GM12878 (cell line): ENCODE data around the gene DUOXA1. TPM values are rescaled to one million over a fixed set of nuclear protein-coding genes. Genes with fewer than 3 reads are reported as not detected.

Experiments used
- ATAC-seq: fragments of 200-7000 bp; cut with Tn5 transposase; 3 replicates; pipeline ENCODE4 v1.9.1; 2020; ENCODE audit warnings: mild to moderate bottlenecking, moderate library complexity
- BruUV-seq: library from RNA; stranded (reverse); fragments of 400-500 nt; replicated peaks from 2 replicates; lab custom pipeline; 2021; lab: Mats Ljungman, UMichigan
- CTCF ChIA-PET: fragments of 300-600 bp; sonication (Branson Sonifier 250); formaldehyde crosslinking; extraction: SDS; loops from one replicate; lab custom pipeline; 2021; ENCODE audit warnings: inconsistent platforms; lab: Yijun Ruan, JAX
- POLR2A ChIA-PET: fragments of 350-600 bp; formaldehyde crosslinking; extraction: SDS; loops from one replicate; lab custom pipeline; 2021; ENCODE audit warnings: inconsistent platforms; lab: Charles Lee
- RAD21 ChIA-PET: fragments of 300-600 bp; sonication (Branson Sonifier 250); formaldehyde crosslinking; loops from one replicate; lab custom pipeline; 2023; ENCODE audit warnings: antibody characterized with exemption; ENCODE audit not compliant: unreplicated experiment; lab: Charles Lee
- SMC1A ChIA-PET: fragments of 300-600 bp; sonication (Branson Sonifier 250); formaldehyde crosslinking; loops from one replicate; lab custom pipeline; 2023; ENCODE audit not compliant: unreplicated experiment, uncharacterized antibody; lab: Charles Lee
- DNase-seq: peaks from one replicate; pipeline ENCODE4 v3.0.0-alpha.2; 2011; ENCODE audit warnings: low read depth, low spot score
- FAIRE-seq: peaks from 3 replicates; lab custom pipeline; 2011; peaks lifted over from hg19 to GRCh38; lab: Jason Lieb, UNC
- H2AFZ ChIP-seq: 2 replicates; pipeline ENCODE4 v1.6.0; 2011; ENCODE audit warnings: low read depth, low read length, control low read depth; ENCODE audit not compliant: control insufficient read depth
- H3K27ac ChIP-seq: 2 replicates; pipeline ENCODE4 v1.5.1; 2011; ENCODE audit warnings: control low read depth; ENCODE audit not compliant: control insufficient read depth, insufficient read depth
- H3K27me3 ChIP-seq, 2 experiments: replicated peaks in 1 of 2; 2 replicates each; pipeline versions ENCODE4 v1.6.0 to v1.6.1; 2011; ENCODE audit warnings: low read length in 1 of 2; ENCODE audit not compliant: control insufficient read depth in 2 of 2, insufficient read depth in 2 of 2
- H3K36me3 ChIP-seq, 2 experiments: 2 replicates each; pipeline ENCODE4 v1.5.1; 2011; ENCODE audit warnings: low read length in 1 of 2; ENCODE audit not compliant: control insufficient read depth in 2 of 2, insufficient read depth in 2 of 2
- H3K4me1 ChIP-seq: 2 replicates; pipeline ENCODE4 v1.6.1; 2011; ENCODE audit warnings: mild to moderate bottlenecking, low read length, moderate library complexity, mixed read lengths; ENCODE audit not compliant: control insufficient read depth, insufficient read depth
- H3K4me2 ChIP-seq: 2 replicates; pipeline ENCODE4 v1.6.0; 2011; ENCODE audit warnings: control low read depth; ENCODE audit not compliant: control insufficient read depth, insufficient read depth
- H3K4me3 ChIP-seq: fragments of 200-600 bp; sonication (generic); 2 replicates; pipeline ENCODE4 v1.5.1; 2016
- H3K79me2 ChIP-seq: 2 replicates; pipeline ENCODE4 v1.6.0; 2011; ENCODE audit warnings: low read length; ENCODE audit not compliant: control insufficient read depth, insufficient read depth
- H3K9ac ChIP-seq: 2 replicates; pipeline ENCODE4 v1.8.0; 2011; ENCODE audit warnings: low read length, control low read depth, mixed read lengths; ENCODE audit not compliant: control insufficient read depth, insufficient read depth
- H3K9me3 ChIP-seq: replicated peaks from 3 replicates; pipeline ENCODE4 v1.5.1; 2011; ENCODE audit warnings: mild to moderate bottlenecking, low read length; ENCODE audit not compliant: control insufficient read depth, insufficient read depth
- H4K20me1 ChIP-seq: 2 replicates; pipeline ENCODE4 v1.6.0; 2011; ENCODE audit not compliant: control insufficient read depth, insufficient read depth
- FOXK2 ChIP-seq: fragments of 450-650 bp; IDR thresholded peaks from 2 replicates; pipeline ENCODE4 v1.6.1; 2017; ENCODE audit warnings: mild to moderate bottlenecking, moderate library complexity
- FOXM1 ChIP-seq: IDR thresholded peaks from 2 replicates; pipeline ENCODE4 v1.6.1; 2012; ENCODE audit warnings: low read depth, mild to moderate bottlenecking, inconsistent platforms, low read length, moderate library complexity
- HDAC2 ChIP-seq: fragments of 200-600 bp; sonication (generic); IDR thresholded peaks from 2 replicates; pipeline ENCODE4 v1.6.1; 2017
- HDGF ChIP-seq: fragments of 450-650 bp; IDR thresholded peaks from 2 replicates; pipeline ENCODE4 v1.6.1; 2016; ENCODE audit warnings: antibody characterized with exemption
- MTA2 ChIP-seq: fragments of 450-650 bp; IDR thresholded peaks from 2 replicates; pipeline ENCODE4 v1.6.1; 2016; ENCODE audit warnings: low read depth, mild to moderate bottlenecking, moderate library complexity
- MYB ChIP-seq: fragments of 150-350 bp; IDR thresholded peaks from 2 replicates; pipeline ENCODE4 v1.6.1; 2014; ENCODE audit warnings: mild to moderate bottlenecking, low read depth, low read length, borderline replicate concordance
- NFXL1 ChIP-seq: fragments of 450-650 bp; IDR thresholded peaks from 2 replicates; pipeline ENCODE4 v1.6.1; 2017; ENCODE audit warnings: antibody characterized with exemption, mild to moderate bottlenecking, borderline replicate concordance
- NFYB ChIP-seq: IDR thresholded peaks from 2 replicates; pipeline ENCODE4 v1.6.1; 2011; ENCODE audit warnings: low read depth, mild to moderate bottlenecking, low read length, improper control_type of control experiment, moderate library complexity; ENCODE audit not compliant: insufficient read depth
- NRF1 ChIP-seq: conservative IDR thresholded peaks from 2 replicates; pipeline ENCODE4 v1.6.1; 2011; ENCODE audit warnings: mild to moderate bottlenecking, low read depth, low read length, improper control_type of control experiment
- POLR2AphosphoS2 ChIP-seq: IDR thresholded peaks from 2 replicates; pipeline ENCODE4 v1.6.1; 2011; ENCODE audit warnings: low read depth, mild to moderate bottlenecking, low read length, improper control_type of control experiment, moderate library complexity
- POLR2AphosphoS5 ChIP-seq: IDR thresholded peaks from 2 replicates; pipeline ENCODE4 v1.6.1; 2011; ENCODE audit warnings: mild to moderate bottlenecking, low read length, inconsistent platforms
- RUNX3 ChIP-seq: IDR thresholded peaks from 2 replicates; pipeline ENCODE4 v1.6.1; 2012; ENCODE audit warnings: low read length, inconsistent platforms
- SREBF1 ChIP-seq: IDR thresholded peaks from 2 replicates; pipeline ENCODE4 v1.6.1; 2012; ENCODE audit warnings: mild to moderate bottlenecking, low read length
- SRF ChIP-seq, 2 experiments: IDR thresholded peaks; 2 replicates each; pipeline ENCODE4 v1.6.1; 2011; ENCODE audit warnings: low read depth in 2 of 2, low read length in 2 of 2, mild to moderate bottlenecking in 1 of 2, moderate library complexity in 1 of 2
- STAT1 ChIP-seq: fragments of 450-650 bp; conservative IDR thresholded peaks from 2 replicates; pipeline ENCODE4 v1.6.1; 2014; ENCODE audit warnings: antibody characterized with exemption, mild to moderate bottlenecking
- TARDBP ChIP-seq: IDR thresholded peaks from 2 replicates; pipeline ENCODE4 v1.6.1; 2016; ENCODE audit warnings: borderline replicate concordance
- WRNIP1 ChIP-seq: IDR thresholded peaks from 2 replicates; pipeline ENCODE4 v1.6.1; 2011; ENCODE audit warnings: low read depth, low read length, improper control_type of control experiment, borderline replicate concordance
- ZNF217 ChIP-seq: fragments of 450-650 bp; IDR thresholded peaks from 2 replicates; pipeline ENCODE4 v1.6.1; 2017; ENCODE audit warnings: antibody characterized with exemption, mild to moderate bottlenecking
- WGBS: methylation state at CpG from one replicate; pipeline ENCODE4 v1.1.6; 2016; ENCODE audit warnings: low lambda C conversion rate; ENCODE audit not compliant: insufficient replicate concordance, insufficient coverage; ENCODE audit errors: missing lambda C conversion rate; 5-methylcytosine and 5-hydroxymethylcytosine counted together
- in situ Hi-C: fragments of 300-500 bp; cut with MboI; formaldehyde crosslinking; loops from 9 replicates; pipeline ENCODE4 v1.14.3; 2018; ENCODE audit warnings: mixed read lengths
- intact Hi-C: fragments of 100-400 bp; cut with micrococcal nuclease; formaldehyde crosslinking; loops from one replicate; pipeline ENCODE4 v1.14.2; 2022; ENCODE audit not compliant: unreplicated experiment
- polyA plus RNA-seq, 11 experiments: library from polyadenylated mRNA; depleted of rRNA in 4 of 11; unstranded in 6 of 11; stranded (reverse) in 5 of 11; fragments of >200 nt; fragmentation: Nextera tagmentation in 4 of 11; fragmentation: Illumina TruSeq in 1 of 11; extraction: Ambion mirVana in 4 of 11; extraction: Trizol in 1 of 11; gene quantifications; 1 replicate in 1 of 11; 2 replicates in 10 of 11; pipeline versions ENCODE4 v1.2.1 to v1.2.3, GENCODE V29; 2011 to 2016; ENCODE audit warnings: inconsistent platforms in 2 of 11, missing spikeins in 2 of 11, low read depth in 1 of 11
- total RNA-seq, 4 experiments: library from RNA; depleted of rRNA in 3 of 4; stranded (reverse); fragments of >200 nt in 3 of 4; fragmentation: Illumina TruSeq in 1 of 4; extraction: Trizol in 1 of 4; gene quantifications; 2 replicates each; pipeline versions ENCODE4 v1.2.1 to v1.2.3, GENCODE V29; 2013 to 2021
- TF ChIP-seq, protein P1 (sequence below): fragments of 450-650 bp; formaldehyde crosslinking; IDR thresholded peaks from 2 replicates; pipeline ENCODE4 v1.4.0; 2020; ENCODE audit warnings: mild to moderate bottlenecking, moderate library complexity

DUOXA1 gene
- total and polyA plus RNA-seq, 10 of the 15 experiments (the other 5 are each of a cell fraction or from before 2014, with no cell fraction given) = 0.08 TPM; not detected in 9

DNA sequence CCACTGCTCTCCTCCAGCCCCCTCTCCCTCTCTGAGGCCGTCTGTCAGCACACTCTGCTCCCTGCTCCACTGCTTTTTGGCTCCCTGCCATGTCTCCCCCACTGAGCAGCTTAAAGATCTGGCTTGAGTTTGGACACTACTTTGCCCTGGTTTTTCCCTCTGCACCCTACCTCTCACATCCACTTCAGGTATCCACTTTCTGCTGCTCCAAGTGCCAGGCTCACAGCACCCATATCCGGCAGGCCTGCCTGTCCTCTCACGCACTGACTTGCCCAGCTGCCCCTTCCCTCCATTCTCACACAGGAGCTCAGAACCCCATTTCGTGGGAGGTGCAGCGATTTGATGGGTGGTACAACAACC lies 3.9 kb upstream of the DUOXA1 start (continued):
- TF ChIP-seq, protein P1, sequence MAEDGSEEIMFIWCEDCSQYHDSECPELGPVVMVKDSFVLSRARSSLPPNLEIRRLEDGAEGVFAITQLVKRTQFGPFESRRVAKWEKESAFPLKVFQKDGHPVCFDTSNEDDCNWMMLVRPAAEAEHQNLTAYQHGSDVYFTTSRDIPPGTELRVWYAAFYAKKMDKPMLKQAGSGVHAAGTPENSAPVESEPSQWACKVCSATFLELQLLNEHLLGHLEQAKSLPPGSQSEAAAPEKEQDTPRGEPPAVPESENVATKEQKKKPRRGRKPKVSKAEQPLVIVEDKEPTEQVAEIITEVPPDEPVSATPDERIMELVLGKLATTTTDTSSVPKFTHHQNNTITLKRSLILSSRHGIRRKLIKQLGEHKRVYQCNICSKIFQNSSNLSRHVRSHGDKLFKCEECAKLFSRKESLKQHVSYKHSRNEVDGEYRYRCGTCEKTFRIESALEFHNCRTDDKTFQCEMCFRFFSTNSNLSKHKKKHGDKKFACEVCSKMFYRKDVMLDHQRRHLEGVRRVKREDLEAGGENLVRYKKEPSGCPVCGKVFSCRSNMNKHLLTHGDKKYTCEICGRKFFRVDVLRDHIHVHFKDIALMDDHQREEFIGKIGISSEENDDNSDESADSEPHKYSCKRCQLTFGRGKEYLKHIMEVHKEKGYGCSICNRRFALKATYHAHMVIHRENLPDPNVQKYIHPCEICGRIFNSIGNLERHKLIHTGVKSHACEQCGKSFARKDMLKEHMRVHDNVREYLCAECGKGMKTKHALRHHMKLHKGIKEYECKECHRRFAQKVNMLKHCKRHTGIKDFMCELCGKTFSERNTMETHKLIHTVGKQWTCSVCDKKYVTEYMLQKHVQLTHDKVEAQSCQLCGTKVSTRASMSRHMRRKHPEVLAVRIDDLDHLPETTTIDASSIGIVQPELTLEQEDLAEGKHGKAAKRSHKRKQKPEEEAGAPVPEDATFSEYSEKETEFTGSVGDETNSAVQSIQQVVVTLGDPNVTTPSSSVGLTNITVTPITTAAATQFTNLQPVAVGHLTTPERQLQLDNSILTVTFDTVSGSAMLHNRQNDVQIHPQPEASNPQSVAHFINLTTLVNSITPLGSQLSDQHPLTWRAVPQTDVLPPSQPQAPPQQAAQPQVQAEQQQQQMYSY (CRISPR knock-in tag) = no peak
- TF ChIP-seq HDAC2 (no peak), POLR2AphosphoS2 (no peak), MTA2 (no peak), HDGF (no peak), ZNF217 (no peak), STAT1 (no peak), RUNX3 (no peak)

DNA sequence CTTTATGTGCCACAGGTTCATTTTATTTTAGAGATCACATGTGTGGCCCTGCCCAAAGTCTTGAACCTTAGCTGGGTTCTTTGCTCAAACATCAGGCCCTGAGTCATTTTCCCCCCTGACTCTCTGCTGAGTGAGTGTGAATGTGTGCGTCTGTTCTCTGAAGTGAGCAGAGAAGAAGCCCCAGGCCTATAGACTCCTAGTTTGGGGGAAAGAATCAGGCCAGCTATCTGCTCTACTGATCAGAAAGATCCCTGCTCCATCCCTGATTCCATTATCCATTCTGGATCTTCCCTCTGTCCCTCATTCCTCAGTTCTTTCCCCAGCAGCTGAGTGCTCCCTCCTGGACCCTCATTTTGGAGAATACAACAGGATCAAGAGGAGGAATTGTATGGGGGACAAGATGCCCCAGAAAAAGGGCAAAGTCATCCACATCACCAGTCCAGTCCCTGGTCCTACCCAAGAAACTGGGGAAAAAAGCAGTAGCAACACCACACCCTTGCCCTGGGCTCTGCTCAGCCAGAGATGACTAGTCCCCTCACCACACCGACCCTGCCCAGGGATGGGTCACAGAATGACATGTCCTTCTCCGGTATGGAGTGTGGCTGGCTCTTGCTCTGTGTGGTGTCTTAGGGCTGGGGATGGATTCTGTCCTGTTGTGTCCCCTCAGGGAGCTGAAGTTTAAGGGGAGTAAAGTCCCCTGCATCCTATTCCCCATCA lies 3.3 kb upstream of the DUOXA1 start:
- Histone ChIP-seq H2AFZ (no peak overlapping the region), H3K9ac (no peak overlapping the region), H3K79me2 (no peaks in the 10 kb centered on the region), H3K27ac (no peak overlapping the region), H3K4me1 (no peaks in the 10 kb centered on the region), H3K4me3 (no peak overlapping the region), H3K27me3 (peaks cover 5 to 14% of the 10 kb centered on the region in 2 experiments; a peak in 3 of 4 replicates), H4K20me1 (no peaks in the 10 kb centered on the region), H3K36me3 (no peaks in the 10 kb centered on the region), H3K4me2 (no peak overlapping the region), H3K9me3 (no peaks in the 10 kb centered on the region)
- no TSS peak for BruUV-seq
- ChIA-PET CTCF (interaction anchor here (1.2 to 4.6 kb wide), 4 partner anchors 9 to 71 kb away, joined by 3 to 23 read pairs (median 7); no protein-coding TSS in a partner anchor), SMC1A (interaction anchor here (1.2 to 1.5 kb wide), 2 partner anchors 9 to 48 kb away, joined by 3 to 4 read pairs; no protein-coding TSS in a partner anchor), RAD21 (interaction anchor here (1.2 kb wide), 1 partner anchor 164 kb away, joined by 4 read pairs; no protein-coding TSS in a partner anchor), POLR2A (no interaction called here)
- in situ Hi-C loops = no loop called here
- intact Hi-C loops = no loop called here
- ATAC-seq (no peak), FAIRE-seq (no peak), DNase-seq (no peak)
- 15% methylated on average over 3 of the region's 3 CpGs for WGBS
- TF ChIP-seq SRF (IDR thresholded peaks at IDR 0.05; ENCODE audit: low read depth in 2 of 2, low read length in 2 of 2) = no peak
- TF ChIP-seq NFYB = no peak
- no peak for TF ChIP-seq FOXK2
- no peak for TF ChIP-seq NRF1
- no peak for TF ChIP-seq TARDBP
- TF ChIP-seq NFXL1 = no peak
- no peak for TF ChIP-seq WRNIP1
- no peak for TF ChIP-seq FOXM1
- no peak for TF ChIP-seq MYB
- no peak for TF ChIP-seq SREBF1
- no peak for TF ChIP-seq POLR2AphosphoS5
